Measurements from ENCODE around the gene PPP1R3F.
"Not testable (repeated sequence)": the region's sequence is repeated elsewhere in the genome, so short reads cannot be mapped to it uniquely, and the experiment has no call there.

Gene PPP1R3F

DNA sequence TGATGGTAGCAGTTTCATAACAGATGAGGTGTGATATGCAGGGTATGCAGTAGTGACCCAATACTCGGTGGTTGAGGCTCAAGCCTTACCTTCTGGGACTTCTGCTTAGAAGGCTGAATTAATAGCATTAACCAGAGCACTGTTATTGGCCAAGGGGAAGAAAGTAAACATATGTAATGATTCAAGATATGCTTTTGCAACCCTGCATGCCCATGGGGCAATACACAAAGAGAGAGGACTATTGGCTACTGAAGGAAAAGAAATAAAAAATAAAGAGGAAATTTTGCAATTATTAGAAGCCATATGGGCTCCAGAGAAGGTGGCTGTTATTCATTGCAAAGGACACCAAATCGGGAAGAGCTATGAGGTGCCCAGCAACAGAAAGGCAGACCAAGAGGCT is 42.6 kb downstream of the PPP1R3F start:
- no peak for DNase-seq (ENCODE audit: low read depth in 2 of 2, low spot score in 1 of 2)

DNA sequence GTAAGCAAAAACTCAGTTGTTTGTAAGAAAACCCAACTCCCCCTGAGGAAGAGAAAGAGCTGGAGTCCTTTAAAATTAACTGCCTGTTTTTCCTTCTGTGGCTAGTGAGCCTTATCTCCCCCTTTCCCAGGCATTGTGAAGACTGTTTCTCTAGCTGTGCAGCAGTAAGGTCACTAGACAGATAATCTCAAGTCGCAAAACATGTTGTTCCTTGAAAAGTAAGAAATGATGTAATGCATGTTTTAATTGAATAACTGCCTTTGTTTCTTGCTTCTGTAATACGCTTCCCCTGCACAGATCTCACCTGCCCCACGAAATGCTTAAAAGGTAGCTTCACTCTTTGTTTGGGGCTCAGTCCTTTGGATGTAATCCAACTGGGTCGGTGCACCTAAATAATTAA is 46.5 kb downstream of the PPP1R3F start:
- no peak for DNase-seq (ENCODE audit: low read depth in 2 of 2, low spot score in 1 of 2)

DNA sequence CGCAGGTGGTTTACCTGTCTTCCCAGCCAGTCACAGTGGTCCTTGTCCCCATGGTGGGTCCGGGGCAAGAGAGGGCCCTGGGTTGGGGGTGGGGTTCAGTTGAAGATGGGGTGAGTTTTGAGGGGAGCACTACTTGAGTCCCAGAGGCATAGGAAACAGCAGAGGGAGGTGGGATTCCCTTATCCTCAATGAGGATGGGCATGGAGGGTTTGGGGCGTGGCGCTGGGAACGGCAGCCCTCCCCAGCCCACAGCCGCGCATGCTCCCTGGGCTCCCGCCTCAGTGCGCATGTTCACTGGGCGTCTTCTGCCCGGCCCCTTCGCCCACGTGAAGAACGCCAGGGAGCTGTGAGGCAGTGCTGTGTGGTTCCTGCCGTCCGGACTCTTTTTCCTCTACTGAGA is 52.1 kb downstream of the PPP1R3F start, which contains the start of gene GAGE12J:
Gene GAGE12J, plus strand, starts transcription at position 301 of the 400 bp plus-strand sequence. CDS start 1,157 bp downstream, outside the sequence.
- not testable (repeated sequence) for DNase-seq (ENCODE audit: low read depth in 2 of 2, low spot score in 1 of 2)

DNA sequence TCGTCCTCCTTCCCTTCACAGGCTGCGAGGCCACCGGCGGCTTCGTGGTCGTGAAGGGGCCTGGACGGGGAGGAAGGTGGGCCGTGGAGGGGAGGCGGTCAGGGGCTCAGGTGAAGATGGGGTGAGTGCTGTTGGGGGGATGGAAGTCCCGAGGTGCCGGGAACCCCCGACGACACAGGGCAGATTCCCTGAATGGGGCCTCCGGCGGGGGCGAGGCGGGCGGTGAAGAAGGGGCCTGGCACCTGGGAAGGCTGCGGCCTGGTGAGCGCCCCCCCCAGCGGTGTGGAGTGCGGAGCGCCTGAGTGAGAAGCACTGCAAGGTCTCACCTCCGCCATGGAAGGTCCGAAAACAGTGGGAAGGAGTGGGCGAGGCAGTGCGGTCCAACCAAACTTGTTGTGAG is 52.7 kb downstream of the PPP1R3F start:
- not testable (repeated sequence) for DNase-seq (ENCODE audit: low read depth in 2 of 2, low spot score in 1 of 2)

DNA sequence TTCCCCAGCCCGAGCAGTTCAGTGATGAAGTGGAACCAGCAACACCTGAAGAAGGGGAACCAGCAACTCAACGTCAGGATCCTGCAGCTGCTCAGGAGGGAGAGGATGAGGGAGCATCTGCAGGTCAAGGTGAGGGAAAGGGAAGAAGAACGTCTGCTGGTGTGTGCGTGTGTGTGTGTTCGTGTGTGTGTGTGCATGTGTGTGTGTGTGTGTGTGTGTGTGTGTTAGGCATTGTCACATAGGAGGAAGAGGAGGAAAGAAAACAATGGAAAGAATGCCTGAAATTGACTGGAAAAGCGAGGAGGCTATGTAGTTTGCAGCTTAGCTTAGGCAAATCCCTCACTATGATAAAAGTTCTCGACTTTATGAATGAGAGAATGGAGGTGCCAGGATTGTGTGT is 54.1 kb downstream of the PPP1R3F start:
- not testable (repeated sequence) for DNase-seq (ENCODE audit: low read depth in 2 of 2, low spot score in 1 of 2)

DNA sequence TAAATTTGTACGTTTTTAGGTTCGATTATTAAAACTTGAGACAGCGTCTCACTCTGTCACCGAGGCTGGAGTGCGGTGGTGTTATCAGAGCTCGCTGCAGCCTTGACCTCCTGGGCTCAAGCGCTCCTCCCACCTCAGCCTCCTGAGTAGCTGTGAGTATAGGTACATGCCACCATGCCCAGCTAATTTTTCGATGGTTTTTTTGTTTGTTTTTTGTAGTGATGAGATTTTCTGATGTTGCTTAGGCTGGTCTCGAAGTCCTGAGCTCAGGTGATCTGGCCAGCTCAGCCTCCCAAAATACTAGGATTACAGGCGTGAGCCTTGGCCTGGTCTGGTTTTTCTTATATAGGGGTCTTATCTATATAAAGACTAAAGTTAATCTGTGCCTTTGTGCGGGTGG is 60.8 kb downstream of the PPP1R3F start:
- not testable (repeated sequence) for DNase-seq (ENCODE audit: low read depth in 2 of 2, low spot score in 1 of 2)

DNA sequence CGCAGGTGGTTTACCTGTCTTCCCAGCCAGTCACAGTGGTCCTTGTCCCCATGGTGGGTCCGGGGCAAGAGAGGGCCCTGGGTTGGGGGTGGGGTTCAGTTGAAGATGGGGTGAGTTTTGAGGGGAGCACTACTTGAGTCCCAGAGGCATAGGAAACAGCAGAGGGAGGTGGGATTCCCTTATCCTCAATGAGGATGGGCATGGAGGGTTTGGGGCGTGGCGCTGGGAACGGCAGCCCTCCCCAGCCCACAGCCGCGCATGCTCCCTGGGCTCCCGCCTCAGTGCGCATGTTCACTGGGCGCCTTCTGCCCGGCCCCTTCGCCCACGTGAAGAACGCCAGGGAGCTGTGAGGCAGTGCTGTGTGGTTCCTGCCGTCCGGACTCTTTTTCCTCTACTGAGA is 61.7 kb downstream of the PPP1R3F start, which contains the start of gene GAGE13:
Gene GAGE13, plus strand, starts transcription at position 301 of the 400 bp plus-strand sequence. CDS start 1,156 bp downstream, outside the sequence.
- DNase-seq (ENCODE audit: low read depth in 2 of 2, low spot score in 1 of 2) = not testable (repeated sequence)

DNA sequence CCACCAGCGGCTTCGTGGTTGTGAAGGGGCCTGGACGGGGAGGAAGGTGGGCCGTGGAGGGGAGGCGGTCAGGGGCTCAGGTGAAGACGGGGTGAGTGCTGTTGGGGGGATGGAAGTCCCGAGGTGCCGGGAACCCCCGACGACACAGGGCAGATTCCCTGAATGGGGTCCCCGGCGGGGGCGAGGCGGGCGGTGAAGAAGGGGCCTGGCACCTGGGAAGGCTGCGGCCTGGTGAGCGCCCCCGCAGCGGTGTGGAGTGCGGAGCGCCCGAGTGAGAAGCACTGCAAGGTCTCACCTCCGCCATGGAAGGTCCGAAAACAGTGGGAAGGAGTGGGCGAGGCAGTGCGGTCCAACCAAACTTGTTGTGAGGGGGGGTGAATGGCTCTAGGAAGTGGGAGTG is 62.2 kb downstream of the PPP1R3F start:
- DNase-seq (ENCODE audit: low read depth in 2 of 2, low spot score in 1 of 2) = not testable (repeated sequence)

All from stimulated activated CD8-positive, alpha-beta memory T cell treated with anti-CD3 and anti-CD28 coated beads, Interleukin-4, amount 100 ng/mL, for 1 hour (primary cell).